GM18907 (cell line): Measurements from ENCODE around the gene SIGLEC9.

Experiments
- ATAC-seq: cut with Tn5 transposase; IDR thresholded peaks from one replicate; pipeline ENCODE4 v1.9.1; 2021; ENCODE audit warnings: mild to moderate bottlenecking, moderate library complexity; ENCODE audit not compliant: unreplicated experiment

SIGLEC9 gene

GRCh38 chr19:51096473-51097165 lies 28.1 kb upstream of the SIGLEC9 start:
- ATAC-seq, result no peak

- ATAC-seq, result no peak
These were observed 27.5 kb upstream of the SIGLEC9 start for GRCh38 chr19:51097166-51097738.

- no peak for ATAC-seq
These were observed 26.9 kb upstream of the SIGLEC9 start for GRCh38 chr19:51097796-51098195.

GRCh38 chr19:51098365-51099046 lies 26.2 kb upstream of the SIGLEC9 start:
- ATAC-seq, result no peak

- no peak for ATAC-seq
These were observed 25.7 kb upstream of the SIGLEC9 start for GRCh38 chr19:51099047-51099382.

GRCh38 chr19:51100601-51101000 lies 24.1 kb upstream of the SIGLEC9 start:
- ATAC-seq, result no peak

DNA sequence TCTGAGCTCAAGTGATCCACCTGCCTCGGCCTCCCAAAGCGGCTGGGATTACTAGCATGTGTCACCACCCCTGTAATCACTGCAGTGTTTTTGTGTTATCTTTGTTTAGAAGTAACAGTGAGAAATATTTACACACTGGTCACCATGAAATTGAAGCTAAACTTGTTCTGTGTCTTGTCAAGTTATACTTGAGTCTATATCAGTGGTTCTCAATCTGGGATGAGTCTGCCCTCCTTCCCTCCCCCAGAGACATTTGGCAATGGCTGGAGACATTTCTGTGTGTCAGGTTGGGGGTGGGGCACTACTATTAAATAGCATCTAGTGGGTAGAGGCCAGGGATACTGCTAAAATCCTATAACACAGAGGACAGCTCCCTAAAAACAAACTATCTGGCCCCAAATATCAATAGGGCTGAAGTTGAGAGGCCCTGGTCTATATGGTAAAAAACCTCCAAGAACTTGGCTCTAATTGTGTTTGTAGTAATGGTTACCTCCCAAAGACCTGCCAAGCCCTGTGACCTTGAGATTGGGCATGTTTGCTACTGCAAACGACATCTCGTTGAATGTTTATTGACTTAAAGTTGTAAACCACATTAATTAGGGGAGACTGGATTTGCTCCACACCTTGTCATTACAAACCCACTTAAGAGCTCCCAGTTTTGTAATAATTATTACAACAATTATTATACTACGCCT lies 23.4 kb upstream of the SIGLEC9 start:
- no peak for ATAC-seq

- ATAC-seq, result no peak
These were observed 21.7 kb upstream of the SIGLEC9 start for GRCh38 chr19:51102991-51103390.

DNA sequence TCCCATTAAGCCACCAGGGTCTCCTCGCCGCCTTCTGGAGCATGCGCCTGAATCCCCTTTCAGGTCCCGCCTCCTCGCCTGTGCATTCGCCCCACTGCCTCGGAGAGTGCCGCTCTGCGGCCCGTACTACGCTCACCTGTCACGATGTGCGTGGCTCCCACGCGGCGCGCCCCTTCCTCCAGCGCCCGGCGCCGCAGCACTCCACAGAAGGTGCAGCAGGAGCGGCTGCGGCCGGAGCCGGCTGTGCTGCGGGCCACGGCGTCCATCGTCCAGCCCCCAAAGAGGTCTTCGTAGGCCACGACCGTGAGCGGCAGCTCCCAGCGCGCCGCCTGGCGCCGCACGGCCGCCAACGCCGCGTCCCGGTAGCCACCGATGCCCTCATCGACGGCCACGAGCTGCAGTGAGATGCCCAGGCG lies 20.8 kb upstream of the SIGLEC9 start:
- ATAC-seq, result no peak

- ATAC-seq, result peak; percentile 2
These were observed 17.2 kb upstream of the SIGLEC9 start for GRCh38 chr19:51107406-51108065.

DNA sequence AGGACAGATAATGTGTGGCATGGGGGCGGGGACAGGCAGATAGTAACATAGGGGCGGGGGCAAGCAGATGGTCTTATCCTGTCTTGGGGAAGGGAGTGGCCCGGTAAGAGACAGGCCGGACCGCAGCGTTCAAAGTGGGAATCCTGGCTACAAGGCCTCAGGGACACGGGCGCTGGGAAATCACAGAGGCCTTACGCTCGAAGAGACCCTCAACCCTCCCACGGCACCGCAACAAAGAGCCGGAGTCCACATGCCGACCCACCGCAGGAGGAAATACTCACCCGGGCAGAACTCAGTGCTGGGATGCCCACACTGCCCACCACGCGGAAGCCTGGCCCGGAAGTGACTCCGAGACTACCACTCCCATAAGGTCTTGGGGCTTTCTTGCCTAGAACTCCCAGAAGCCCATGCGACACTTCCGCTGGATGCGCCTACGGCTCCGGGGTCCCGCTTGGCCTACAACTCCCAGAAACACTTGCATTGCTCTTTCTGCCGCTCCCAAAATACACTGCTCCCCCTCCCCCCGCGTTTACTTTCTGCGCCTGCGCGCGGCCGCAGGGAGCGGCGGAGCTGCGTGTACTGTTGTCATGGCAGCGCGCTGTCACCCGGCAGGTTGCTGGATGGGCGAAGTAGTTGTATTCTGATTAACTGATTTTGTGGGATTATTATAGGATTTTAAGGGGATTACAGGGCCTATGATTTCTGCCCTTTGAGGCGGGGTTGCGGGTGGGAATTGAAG lies 16.5 kb upstream of the SIGLEC9 start, which contains the start of gene CTU1:
Gene CTU1, minus strand, starts transcription at position 344 of the 739 bp plus-strand sequence. CDS start 3,840 bp downstream, outside the sequence.
- peak; percentile 92 for ATAC-seq

GRCh38 chr19:51108805-51109146 lies 15.9 kb upstream of the SIGLEC9 start:
- peak; percentile 33 for ATAC-seq

GRCh38 chr19:51110666-51110971 lies 14.1 kb upstream of the SIGLEC9 start:
- no peak for ATAC-seq

GRCh38 chr19:51111606-51112005 lies 13.1 kb upstream of the SIGLEC9 start:
- ATAC-seq, result no peak

GRCh38 chr19:51114087-51114729 lies 10.5 kb upstream of the SIGLEC9 start:
- ATAC-seq, result no peak

GRCh38 chr19:51116736-51117286 lies 7.9 kb upstream of the SIGLEC9 start:
- ATAC-seq, result no peak

DNA sequence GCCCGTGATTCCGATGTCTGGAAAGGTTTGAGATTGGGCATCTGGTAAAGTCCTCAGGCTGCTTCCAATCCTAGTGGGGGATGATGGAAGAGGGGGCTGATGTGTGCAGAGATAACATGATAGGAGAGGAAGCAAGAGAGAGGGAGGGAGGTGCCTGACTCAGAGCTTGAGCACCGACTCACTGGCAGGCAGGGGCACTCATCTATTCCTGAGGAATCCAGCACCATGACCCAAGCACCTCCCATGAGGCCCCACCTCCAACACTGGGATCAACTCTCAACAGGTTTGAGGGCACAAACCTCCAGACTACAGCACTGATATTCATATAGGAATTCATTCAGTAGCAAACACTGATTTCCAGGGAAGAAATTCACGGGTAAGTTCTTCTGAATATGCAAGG lies 5.6 kb upstream of the SIGLEC9 start:
- no peak for ATAC-seq

DNA sequence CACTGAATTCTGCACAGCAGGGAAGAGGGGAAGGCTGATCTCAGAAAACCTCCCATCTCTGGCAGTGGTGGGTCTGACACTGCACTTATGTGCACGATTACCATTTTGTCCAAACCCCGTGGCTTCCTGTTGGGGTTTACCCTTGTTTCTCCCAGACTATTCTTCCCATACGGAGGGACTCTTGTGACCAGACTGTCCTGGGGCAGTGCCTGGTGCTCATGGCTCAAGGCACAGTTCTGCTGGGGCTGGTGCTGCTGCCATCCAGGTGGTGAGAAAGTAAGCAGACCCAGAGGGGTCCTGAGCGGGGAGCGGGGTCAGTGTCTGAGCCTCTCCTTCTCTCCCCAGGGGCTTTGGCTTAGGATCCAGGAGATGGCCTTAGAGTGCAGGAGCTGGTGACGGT lies 5.1 kb upstream of the SIGLEC9 start:
- no peak for ATAC-seq

GRCh38 chr19:51120160-51120559 lies 4.5 kb upstream of the SIGLEC9 start:
- ATAC-seq, result no peak

GRCh38 chr19:51121257-51121656 lies 3.4 kb upstream of the SIGLEC9 start:
- ATAC-seq, result no peak
